RWPE1 (cell line): ENCODE measurements around the gene TMEM88.

Experiments used
- CTCF ChIA-PET: fragments of 350-600 bp; sonication (Branson Sonifier 250); formaldehyde crosslinking; extraction: SDS; loops from one replicate; lab custom pipeline; 2021; lab: Yijun Ruan, JAX
- POLR2A ChIA-PET: fragments of 400-600 bp; formaldehyde crosslinking; extraction: SDS; loops from one replicate; lab custom pipeline; 2020; ENCODE audit warnings: antibody characterized with exemption; ENCODE audit not compliant: low non-redundant PET; lab: Yijun Ruan, JAX
- DNase-seq: peaks from one replicate; pipeline ENCODE4 v3.0.0; 2012; ENCODE audit warnings: low spot score
- H3K27ac ChIP-seq: fragments of 450-650 bp; 2 replicates; pipeline ENCODE4 v1.5.1; 2017
- TF ChIP-seq, protein P1 (sequence below): fragments of 450-650 bp; conservative IDR thresholded peaks from 2 replicates; pipeline ENCODE4 v1.5.1; 2017; ENCODE audit warnings: low read depth, mild to moderate bottlenecking

TMEM88 gene

DNA sequence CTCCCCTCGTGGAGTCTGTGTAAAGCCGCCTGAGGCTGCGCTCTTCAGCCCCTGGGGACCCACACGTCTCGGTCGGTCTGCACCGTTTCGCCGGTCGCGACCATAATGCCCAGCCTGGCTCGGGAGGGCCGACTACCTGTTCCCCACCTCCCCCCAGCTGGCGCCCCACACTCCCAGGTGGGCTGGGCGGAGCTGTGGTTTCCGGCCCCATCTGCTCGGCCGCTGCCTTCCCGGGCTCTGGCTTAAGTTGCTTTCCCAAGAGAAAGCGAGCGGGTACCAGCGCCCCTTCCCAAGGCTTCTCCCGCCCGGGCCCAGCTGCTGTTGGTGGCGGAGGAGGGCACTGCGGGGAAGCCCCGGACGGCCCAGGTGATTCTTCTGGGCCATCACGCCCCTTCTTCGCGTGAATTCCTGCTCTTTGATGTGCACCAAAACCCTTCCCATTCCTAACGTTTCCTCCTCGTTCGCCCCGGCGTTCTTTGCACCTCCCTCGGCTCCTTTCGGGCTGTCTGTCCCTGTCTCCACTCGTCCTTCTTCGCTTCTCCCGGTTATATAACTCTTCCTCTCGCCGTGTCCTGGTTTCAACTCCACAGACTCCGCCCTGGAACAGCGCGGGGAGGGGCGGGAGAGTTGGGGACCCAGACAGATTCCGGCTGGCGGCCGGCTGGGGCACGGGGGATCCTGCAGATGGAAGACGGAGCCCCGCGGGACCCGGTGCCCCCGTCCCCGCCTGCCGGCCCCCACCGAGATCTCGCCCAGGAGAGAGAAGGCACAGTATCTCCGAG, 18.9 kb upstream of the TMEM88 start:
- TF ChIP-seq, protein P1, sequence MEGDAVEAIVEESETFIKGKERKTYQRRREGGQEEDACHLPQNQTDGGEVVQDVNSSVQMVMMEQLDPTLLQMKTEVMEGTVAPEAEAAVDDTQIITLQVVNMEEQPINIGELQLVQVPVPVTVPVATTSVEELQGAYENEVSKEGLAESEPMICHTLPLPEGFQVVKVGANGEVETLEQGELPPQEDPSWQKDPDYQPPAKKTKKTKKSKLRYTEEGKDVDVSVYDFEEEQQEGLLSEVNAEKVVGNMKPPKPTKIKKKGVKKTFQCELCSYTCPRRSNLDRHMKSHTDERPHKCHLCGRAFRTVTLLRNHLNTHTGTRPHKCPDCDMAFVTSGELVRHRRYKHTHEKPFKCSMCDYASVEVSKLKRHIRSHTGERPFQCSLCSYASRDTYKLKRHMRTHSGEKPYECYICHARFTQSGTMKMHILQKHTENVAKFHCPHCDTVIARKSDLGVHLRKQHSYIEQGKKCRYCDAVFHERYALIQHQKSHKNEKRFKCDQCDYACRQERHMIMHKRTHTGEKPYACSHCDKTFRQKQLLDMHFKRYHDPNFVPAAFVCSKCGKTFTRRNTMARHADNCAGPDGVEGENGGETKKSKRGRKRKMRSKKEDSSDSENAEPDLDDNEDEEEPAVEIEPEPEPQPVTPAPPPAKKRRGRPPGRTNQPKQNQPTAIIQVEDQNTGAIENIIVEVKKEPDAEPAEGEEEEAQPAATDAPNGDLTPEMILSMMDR: no peak
- DNase-seq: no peak
- CTCF ChIA-PET: interaction anchor here (0.6 to 1.2 kb wide), 3 partner anchors 9 to 215 kb away, joined by 3 to 10 read pairs (median 4); no protein-coding TSS in a partner anchor
- H3K27ac ChIP-seq: peak overlapping the region; percentile 99
- POLR2A ChIA-PET: interaction anchor here (0.5 to 2.2 kb wide), 4 partner anchors 9 to 412 kb away, joined by 3 to 6 read pairs (median 4); partner anchors contain the start of gene CTC1

DNA sequence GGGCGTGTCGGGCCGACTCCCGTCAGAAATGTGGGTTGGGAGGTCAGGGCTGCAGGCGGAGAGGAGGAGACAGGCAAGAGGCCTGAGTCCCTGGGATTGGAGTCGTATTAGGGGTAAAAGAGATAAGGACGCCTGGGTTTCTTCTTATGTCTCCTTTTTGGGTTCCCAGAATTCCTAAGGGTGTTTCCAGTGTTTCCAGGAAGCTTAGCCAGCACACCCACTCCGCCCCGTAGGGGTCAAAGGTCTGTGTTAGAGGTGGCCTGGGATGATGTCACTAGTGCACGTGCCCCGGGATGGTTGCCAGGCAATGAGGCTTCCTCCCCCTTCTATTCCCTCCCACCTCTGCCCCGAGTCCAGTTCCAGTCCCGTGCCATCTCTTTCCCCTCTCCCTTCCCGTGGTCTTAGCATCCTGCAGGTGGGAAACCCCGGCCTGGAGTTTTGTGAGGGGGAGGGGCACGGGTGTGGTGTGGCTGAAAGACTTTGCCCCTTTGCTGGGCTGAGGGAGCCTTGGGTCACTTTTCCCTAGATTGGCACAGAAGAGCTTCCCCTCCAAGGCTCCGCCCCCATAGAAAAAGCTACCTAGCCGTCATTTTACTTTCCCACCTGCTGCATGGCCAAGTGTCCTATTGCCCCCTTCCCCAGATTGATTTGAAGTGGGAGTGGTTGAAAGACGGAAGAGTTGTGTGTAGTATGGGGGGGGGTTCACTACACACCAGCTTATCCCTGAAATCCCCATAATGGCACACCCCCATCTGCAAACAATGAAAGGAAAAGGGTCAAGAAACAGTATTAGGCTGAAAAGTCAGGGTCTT, 18.1 kb upstream of the TMEM88 start:
- TF ChIP-seq, protein P1: no peak
- DNase-seq: peak; percentile 69
- ChIA-PET POLR2A (interaction anchor here (0.7 kb wide), 1 partner anchor 110 kb away, joined by 3 read pairs; no protein-coding TSS in a partner anchor), CTCF (interaction anchor here (0.6 to 1.1 kb wide), 5 partner anchors 93 to 489 kb away, joined by 3 to 5 read pairs (median 4); no protein-coding TSS in a partner anchor)
- peak overlapping the region; percentile 99 for H3K27ac ChIP-seq

DNA sequence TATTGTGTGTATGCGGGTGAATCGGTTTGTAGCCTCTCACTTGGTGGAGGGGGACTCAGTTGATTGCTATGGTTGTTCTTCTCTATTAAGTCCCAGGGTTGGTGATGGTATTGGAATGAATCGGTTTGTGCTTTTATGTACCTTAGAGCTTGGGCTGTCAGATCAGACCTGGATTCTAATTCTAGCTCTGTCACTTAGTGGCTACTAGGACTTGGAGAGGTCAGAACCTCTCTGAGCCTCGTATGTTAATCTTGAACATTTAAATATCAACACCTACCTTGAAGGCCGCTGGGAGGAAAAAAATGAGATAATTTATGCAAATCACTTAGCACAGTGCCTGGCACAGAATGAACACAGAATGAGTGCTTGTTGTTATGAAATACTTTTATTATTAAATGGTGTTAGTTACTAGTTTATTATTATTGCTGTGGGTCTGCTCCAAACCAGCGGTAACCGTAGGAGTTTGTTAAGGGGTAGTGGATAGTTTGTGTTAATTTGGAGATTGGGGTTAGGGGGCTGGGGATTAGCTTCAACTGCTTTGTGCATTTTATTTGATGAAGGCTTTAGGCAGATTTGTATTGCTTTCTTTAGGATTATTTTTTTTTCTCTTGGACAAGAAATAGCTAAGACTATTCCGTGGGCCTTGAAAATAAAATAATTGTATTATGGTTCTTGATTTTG, 17.3 kb upstream of the TMEM88 start:
- no peak for DNase-seq
- ChIA-PET CTCF (interaction anchor here (0.6 to 1.2 kb wide), 5 partner anchors 12 to 490 kb away, joined by 3 to 5 read pairs (median 4); no protein-coding TSS in a partner anchor), POLR2A (no interaction called here)
- peak overlapping the region; percentile 99 for H3K27ac ChIP-seq
- TF ChIP-seq, protein P1: no peak

DNA sequence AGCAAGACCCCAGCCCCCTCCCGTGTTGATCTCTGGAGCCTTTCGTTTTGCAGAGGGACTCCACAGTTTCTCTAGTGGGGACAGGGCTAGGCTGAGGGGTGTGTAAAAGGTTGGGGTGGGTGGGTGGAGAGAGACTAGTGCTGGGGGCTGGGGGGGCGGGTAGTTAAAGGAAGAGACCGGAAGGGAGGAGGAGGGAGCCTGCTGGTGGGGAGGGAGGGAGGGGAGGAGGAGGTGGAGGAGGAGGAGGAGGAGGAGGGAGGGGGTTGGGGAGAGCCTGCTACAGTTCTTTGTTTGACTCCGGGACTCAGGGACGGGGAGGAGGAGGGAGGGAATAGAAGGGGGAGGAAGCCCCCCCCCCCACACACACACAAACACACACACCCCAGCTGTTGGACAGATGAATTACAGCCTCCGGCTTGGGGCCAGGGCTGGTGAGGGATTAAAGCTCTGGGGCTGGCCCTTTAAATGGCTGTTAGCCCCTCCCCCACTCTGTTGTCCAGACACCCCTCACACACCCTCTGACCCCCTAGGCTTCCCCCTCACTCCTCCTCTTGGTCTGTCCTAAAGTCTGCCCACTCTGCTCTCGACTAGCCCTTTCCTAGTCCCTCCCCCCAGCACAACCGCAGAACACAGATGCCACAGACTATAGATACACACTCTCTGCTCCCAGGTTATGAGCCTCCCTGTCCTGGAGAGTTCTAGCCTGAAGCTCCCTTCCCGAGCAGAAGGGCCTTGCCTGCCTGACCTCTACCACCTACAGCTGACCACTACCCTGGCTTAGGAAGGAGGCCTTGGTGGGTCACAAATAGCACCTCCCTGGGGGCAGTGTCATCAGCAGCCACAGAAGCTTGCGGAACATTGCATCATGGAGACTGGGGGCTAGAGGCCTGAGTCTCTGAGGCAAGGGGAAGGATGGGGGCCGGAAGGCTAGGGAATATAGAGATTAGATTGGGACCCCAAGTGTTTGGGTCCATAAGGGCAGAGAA, 16.5 kb upstream of the TMEM88 start:
- peak overlapping the region; percentile 75 for H3K27ac ChIP-seq
- TF ChIP-seq, protein P1: no peak
- DNase-seq: no peak
- POLR2A ChIA-PET: interaction anchor here (1.2 kb wide), 1 partner anchor 19 kb away, joined by 7 read pairs; the partner anchor contains the start of gene NAA38
- CTCF ChIA-PET: interaction anchor here (0.6 to 1.7 kb wide), 5 partner anchors 13 to 218 kb away, joined by 3 to 5 read pairs (median 4); no protein-coding TSS in a partner anchor

DNA sequence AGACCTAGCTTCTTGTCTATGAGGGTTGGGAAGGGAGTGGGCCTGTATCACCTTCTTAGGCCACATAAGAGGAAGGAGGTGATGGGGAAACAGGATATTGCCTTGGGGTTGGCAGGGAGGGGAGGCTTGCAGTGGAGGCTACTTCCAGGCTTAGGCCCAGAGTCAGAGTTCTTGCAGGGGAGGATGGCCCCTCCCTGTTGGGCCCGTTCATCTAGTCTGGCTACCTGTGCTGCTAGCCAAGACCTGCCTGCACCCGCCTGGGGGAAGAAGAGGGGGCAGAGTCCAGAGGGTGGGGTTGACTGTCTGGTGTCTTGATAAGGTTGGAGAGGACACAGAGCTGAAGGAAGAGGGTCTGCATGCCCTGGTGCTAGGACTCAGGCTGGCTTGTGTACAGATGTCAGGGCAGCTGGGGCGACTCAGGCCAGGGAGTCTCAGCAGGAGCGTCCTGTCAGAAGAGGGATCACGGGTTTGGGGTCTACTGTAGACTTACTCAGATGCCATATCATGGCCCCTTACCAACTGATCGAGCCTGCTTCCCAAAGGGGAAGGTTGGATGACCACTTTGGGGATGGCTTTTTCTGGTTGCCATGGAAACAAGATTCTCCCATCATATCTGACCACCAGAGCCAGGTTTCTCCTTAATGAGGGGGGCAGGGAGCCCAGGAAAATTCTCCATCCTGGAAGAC, 15.5 kb upstream of the TMEM88 start:
- peak overlapping the region; percentile 75 for H3K27ac ChIP-seq
- ChIA-PET CTCF (interaction anchor here (0.6 to 1.7 kb wide), 2 partner anchors 12 to 17 kb away, joined by 4 read pairs; no protein-coding TSS in a partner anchor), POLR2A (interaction anchor here (1.2 kb wide), 1 partner anchor 18 kb away, joined by 7 read pairs; the partner anchor contains the start of gene NAA38)
- TF ChIP-seq, protein P1: no peak
- no peak for DNase-seq
